Left renal pelvis (tissue), 4 donors: Measurements from ENCODE around the gene OR52A5. TPM values are rescaled to one million over a fixed set of nuclear protein-coding genes. Genes with fewer than 3 reads are reported as not detected.

Experiments
- DNase-seq, 4 donors: peaks; one replicate each; pipeline ENCODE4 v3.0.0-alpha.2; 2013; ENCODE audit warnings: low read depth in 4 of 4, low spot score in 3 of 4
- polyA plus RNA-seq, 4 donors: library from polyadenylated mRNA; unstranded; fragments of 120-200 nt; gene quantifications; one replicate each; pipeline ENCODE4 v1.2.1, GENCODE V29; 2013; ENCODE audit not compliant: insufficient read length in 4 of 4

OR52A5 gene
- polyA plus RNA-seq, 4 donors: not detected

- DNase-seq: no peak
Measured at GRCh38 chr11:5118893-5119292, 19.3 kb downstream of the OR52A5 start.

GRCh38 chr11:5117588-5117987 is 20.6 kb downstream of the OR52A5 start:
- DNase-seq: no peak

DNA sequence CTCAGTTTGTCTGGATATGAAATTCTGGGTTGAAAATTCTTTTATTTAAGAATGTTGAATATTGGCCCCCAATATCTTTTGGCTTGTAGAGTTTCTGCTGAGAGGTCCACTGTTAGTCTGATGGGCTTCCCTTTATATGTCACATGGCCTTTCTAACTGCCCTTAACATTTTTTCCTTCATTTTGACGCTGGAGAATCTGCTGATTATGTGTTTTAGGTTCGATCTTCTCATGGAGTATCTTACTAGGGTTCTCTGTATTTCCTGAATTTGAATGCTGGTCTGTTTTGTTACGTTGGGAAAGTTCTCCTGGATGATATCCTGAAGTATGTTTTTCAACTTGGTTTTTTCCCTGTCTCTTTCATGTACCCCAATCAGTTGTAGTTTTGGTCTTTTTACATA is 22.8 kb downstream of the OR52A5 start:
- no peak for DNase-seq

GRCh38 chr11:5107285-5107684 is 30.9 kb downstream of the OR52A5 start:
- DNase-seq: no peak

- no peak for DNase-seq
Measured at GRCh38 chr11:5103066-5103465, 35.1 kb downstream of the OR52A5 start.

GRCh38 chr11:5102246-5102645 is 35.9 kb downstream of the OR52A5 start:
- DNase-seq: no peak

GRCh38 chr11:5096011-5096410 is 42.1 kb downstream of the OR52A5 start:
- no peak for DNase-seq

DNA sequence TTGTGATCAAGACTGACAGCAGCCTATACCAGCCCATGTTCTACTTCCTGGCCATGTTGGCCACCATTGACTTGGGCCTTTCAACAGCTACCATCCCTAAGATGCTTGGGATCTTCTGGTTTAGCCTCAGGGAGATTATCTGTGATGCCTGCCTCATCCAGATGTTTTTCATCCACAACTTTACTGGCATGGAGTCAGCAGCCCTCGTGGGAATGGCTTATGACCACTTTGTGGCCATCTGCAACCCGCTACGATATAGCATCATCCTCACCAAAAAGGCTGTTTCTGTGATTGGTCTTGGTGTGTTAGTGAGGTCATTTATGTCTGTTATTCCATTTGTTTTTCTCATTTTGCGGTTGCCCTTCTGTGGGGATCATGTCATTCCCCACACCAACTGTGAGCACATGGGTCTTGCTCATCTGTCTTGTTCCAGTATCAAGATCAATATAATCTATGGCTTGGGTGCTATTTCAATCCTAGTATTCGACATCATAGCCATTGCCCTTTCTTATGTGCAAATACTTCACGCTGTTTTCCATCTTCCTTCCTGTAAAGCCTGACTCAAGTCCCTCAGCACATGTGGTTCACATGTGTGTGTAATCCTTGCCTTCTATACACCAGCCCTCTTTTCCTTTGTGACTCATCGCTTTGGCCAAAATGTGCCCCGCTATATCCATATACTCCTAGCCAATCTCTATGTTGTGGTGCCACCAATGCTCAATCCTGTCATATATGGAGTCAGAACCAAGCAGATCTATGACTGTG is 45.2 kb downstream of the OR52A5 start:
- no peak for DNase-seq

GRCh38 chr11:5090668-5091067 is 47.5 kb downstream of the OR52A5 start:
- DNase-seq: no peak

DNA sequence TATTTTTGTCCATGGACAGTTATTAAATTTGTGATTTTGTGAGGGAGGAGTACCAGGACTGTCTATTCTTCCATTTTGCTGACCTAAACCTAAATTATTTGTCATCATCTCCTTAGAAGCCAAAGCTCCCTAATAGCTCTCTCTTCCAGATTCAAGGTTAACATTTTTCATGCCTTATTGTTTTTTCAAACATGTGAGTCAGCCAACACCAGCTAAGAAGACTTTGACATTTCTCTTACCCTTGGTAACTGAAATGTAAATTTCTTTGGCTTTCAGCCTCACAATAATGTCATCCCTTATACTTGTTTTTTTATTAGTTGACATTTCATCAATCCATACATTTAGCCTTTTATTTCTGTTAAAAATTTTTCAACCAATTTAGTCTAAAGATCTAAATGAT is 49.6 kb downstream of the OR52A5 start:
- DNase-seq: no peak

DNA sequence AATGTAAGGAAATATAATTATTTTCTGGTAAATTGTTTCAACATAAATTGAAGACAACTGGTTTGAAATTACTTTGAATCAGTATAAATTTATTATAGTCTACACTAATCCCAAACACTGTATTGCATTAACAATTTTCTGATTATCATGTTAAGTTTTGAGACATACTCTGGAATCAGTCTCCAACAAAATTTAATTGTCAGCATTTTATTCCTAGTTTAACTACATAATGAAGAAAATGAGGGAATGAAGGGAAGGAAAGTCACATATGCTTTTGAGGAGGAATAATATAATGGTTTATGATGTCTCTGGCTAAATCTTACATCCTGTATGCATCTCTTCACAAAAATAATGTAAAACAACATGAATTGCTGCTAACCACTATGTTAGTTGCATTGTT is 54.6 kb downstream of the OR52A5 start:
- DNase-seq: no peak

DNA sequence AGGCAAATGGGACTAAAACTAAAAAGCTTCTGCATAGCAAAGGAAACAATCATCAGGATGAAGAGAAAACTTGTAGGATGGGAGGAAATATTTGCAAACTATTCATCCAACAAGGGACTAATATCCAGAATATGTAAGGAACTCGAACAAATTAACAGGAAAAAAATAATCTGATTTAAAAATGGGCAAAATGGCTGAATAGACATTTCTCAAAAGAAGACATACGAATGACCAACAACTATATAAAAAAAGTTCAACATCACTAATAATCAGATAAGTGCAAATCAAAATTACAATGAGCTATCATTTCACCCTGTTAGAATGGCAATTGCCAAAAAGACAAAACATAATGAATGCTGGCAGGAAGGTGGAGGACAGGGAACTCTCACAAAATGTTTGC is 56.8 kb downstream of the OR52A5 start:
- DNase-seq: no peak

Other genes with a start within 250 kb of the OR52A5 start
- gene OR51A7, start 234.6 kb downstream of the OR52A5 start, polyA plus RNA-seq: not detected
- under 1 TPM in 1 of 4 donors, not detected in 3; 0.08 TPM for gene OR51G2, start 219.0 kb downstream of the OR52A5 start, polyA plus RNA-seq
- gene OR51G1, start 214.0 kb downstream of the OR52A5 start, polyA plus RNA-seq: not detected
- gene OR51A4, start 190.8 kb downstream of the OR52A5 start, polyA plus RNA-seq: under 1 TPM in 1 of 4 donors, not detected in 3; 0.05 TPM
- gene OR51A2, start 182.6 kb downstream of the OR52A5 start, polyA plus RNA-seq: not detected
- gene OR51L1, start 143.5 kb downstream of the OR52A5 start, polyA plus RNA-seq: under 1 TPM in 3 of 4 donors, not detected in 1; 0.05 to 0.06 (median 0.05) TPM
- gene OR52J3, start 91.8 kb downstream of the OR52A5 start, polyA plus RNA-seq: not detected
- gene OR52E2, start 78.7 kb downstream of the OR52A5 start, polyA plus RNA-seq: not detected
- not detected for gene OR52E1, start 68.8 kb downstream of the OR52A5 start, polyA plus RNA-seq
- gene OR52A1, start 16.4 kb upstream of the OR52A5 start, polyA plus RNA-seq: under 1 TPM in 2 of 4 donors, not detected in 2; 0.01 to 0.05 TPM
- not detected for gene OR51V1, start 62.3 kb upstream of the OR52A5 start, polyA plus RNA-seq
- gene HBB, start 88.7 kb upstream of the OR52A5 start, polyA plus RNA-seq: 1,000 to 10,000 TPM in 1 of 4 donors, 100 to 1,000 TPM in 2, 10 to 100 TPM in 1; 99.7 to 2,476 (median 158) TPM
- gene HBD, start 96.1 kb upstream of the OR52A5 start, polyA plus RNA-seq: 1 to 10 TPM; 1.1 to 2.9 (median 1.5) TPM
- gene HBG1, start 111.5 kb upstream of the OR52A5 start, polyA plus RNA-seq: 10 to 100 TPM in 1 of 4 donors, 1 to 10 TPM in 3; 6.7 to 37.9 (median 9.1) TPM
- gene HBG2, start 116.4 kb upstream of the OR52A5 start, polyA plus RNA-seq: over 10,000 TPM in 1 of 4 donors, 1,000 to 10,000 TPM in 3; 1,504 to 42,529 (median 2,280) TPM
- gene HBE1, start 131.6 kb upstream of the OR52A5 start, polyA plus RNA-seq: 10 to 100 TPM in 2 of 4 donors, 1 to 10 TPM in 2; 4.2 to 97.8 (median 8.2) TPM
- gene OR51B4, start 163.6 kb upstream of the OR52A5 start, polyA plus RNA-seq: under 1 TPM in 2 of 4 donors, not detected in 2; 0.26 to 0.38 TPM
- not detected for gene OR51B2, start 185.9 kb upstream of the OR52A5 start, polyA plus RNA-seq
- under 1 TPM; 0.17 to 0.43 (median 0.41) TPM for gene OR51B5, start 205.2 kb upstream of the OR52A5 start, polyA plus RNA-seq
- gene OR51B6, start 213.2 kb upstream of the OR52A5 start, polyA plus RNA-seq: not detected
- gene OR51M1, start 245.5 kb upstream of the OR52A5 start, polyA plus RNA-seq: not detected